H9 (cell line): ENCODE data around the gene USP36. TPM values are rescaled to one million over a fixed set of nuclear protein-coding genes. Genes with fewer than 3 reads are reported as not detected.

Source experiments
- DNase-seq: peaks from one replicate; pipeline ENCODE4 v3.0.0-alpha.2; 2017
- H2AFZ ChIP-seq: one replicate; pipeline ENCODE4 v1.6.1; 2013; ENCODE audit warnings: mild to moderate bottlenecking, low read length, control low read depth, moderate library complexity
- H2AK5ac ChIP-seq: 2 replicates; pipeline ENCODE4 v1.6.1; 2013; ENCODE audit warnings: low read length, control low read depth, mixed read lengths; ENCODE audit not compliant: insufficient read length
- H2BK120ac ChIP-seq: one replicate; pipeline ENCODE4 v1.6.1; 2013; ENCODE audit warnings: low read depth, mild to moderate bottlenecking, low read length, control low read depth, inconsistent platforms; ENCODE audit not compliant: poor library complexity, severe bottlenecking
- H2BK12ac ChIP-seq: 2 replicates; pipeline ENCODE4 v1.6.1; 2013; ENCODE audit warnings: low read length, control low read depth, mixed read lengths, low read depth; ENCODE audit not compliant: insufficient read length
- H2BK15ac ChIP-seq: 2 replicates; pipeline ENCODE4 v1.6.1; 2013; ENCODE audit warnings: low read depth, low read length, control low read depth
- H2BK20ac ChIP-seq: one replicate; pipeline ENCODE4 v1.6.1; 2013; ENCODE audit warnings: low read depth, mild to moderate bottlenecking, low read length, control low read depth, inconsistent platforms; ENCODE audit not compliant: poor library complexity, severe bottlenecking
- H2BK5ac ChIP-seq: 2 replicates; pipeline ENCODE4 v1.6.1; 2013; ENCODE audit warnings: low read length, control low read depth, mixed read lengths; ENCODE audit not compliant: insufficient read length
- H3K14ac ChIP-seq: 2 replicates; pipeline ENCODE4 v1.6.1; 2013; ENCODE audit warnings: low read length, control low read depth; ENCODE audit not compliant: insufficient read depth
- H3K18ac ChIP-seq: 2 replicates; pipeline ENCODE4 v1.6.1; 2013; ENCODE audit warnings: low read depth, mild to moderate bottlenecking, mixed read lengths, low read length, control low read depth; ENCODE audit not compliant: insufficient read length
- H3K23ac ChIP-seq: 2 replicates; pipeline ENCODE4 v1.6.1; 2013; ENCODE audit warnings: low read length, control low read depth, mixed read lengths, low read depth; ENCODE audit not compliant: insufficient read length
- H3K23me2 ChIP-seq: 2 replicates; pipeline ENCODE4 v1.6.1; 2013; ENCODE audit warnings: low read depth, mild to moderate bottlenecking, mixed read lengths, low read length, control low read depth; ENCODE audit not compliant: insufficient read length, poor library complexity, severe bottlenecking
- H3K27ac ChIP-seq: 2 replicates; pipeline ENCODE4 v1.5.1; 2013; ENCODE audit warnings: low read length, control low read depth, mixed read lengths, low read depth; ENCODE audit not compliant: insufficient read length
- H3K27me3 ChIP-seq: 2 replicates; pipeline ENCODE4 v1.6.1; 2013; ENCODE audit warnings: low read length, control low read depth, inconsistent platforms; ENCODE audit not compliant: insufficient read depth
- H3K4ac ChIP-seq: 2 replicates; pipeline ENCODE4 v1.6.1; 2013; ENCODE audit warnings: low read depth, mild to moderate bottlenecking, control low read depth, inconsistent platforms, low read length, moderate library complexity
- H3K4me1 ChIP-seq: 2 replicates; pipeline ENCODE4 v1.6.1; 2013; ENCODE audit warnings: low read length, control low read depth, inconsistent platforms; ENCODE audit not compliant: insufficient read depth
- H3K4me2 ChIP-seq: 2 replicates; pipeline ENCODE4 v1.6.1; 2013; ENCODE audit warnings: low read length, control low read depth, mixed read lengths; ENCODE audit not compliant: insufficient read length, insufficient read depth
- H3K56ac ChIP-seq: 2 replicates; pipeline ENCODE4 v1.6.1; 2013; ENCODE audit warnings: low read depth, mild to moderate bottlenecking, mixed read lengths, low read length, control low read depth; ENCODE audit not compliant: insufficient read length
- H3K79me1 ChIP-seq: 2 replicates; pipeline ENCODE4 v1.6.1; 2013; ENCODE audit warnings: low read depth, mild to moderate bottlenecking, moderate library complexity, low read length, control low read depth, inconsistent platforms; ENCODE audit not compliant: insufficient read depth, poor library complexity, severe bottlenecking
- H3K79me2 ChIP-seq: 2 replicates; pipeline ENCODE4 v1.6.1; 2013; ENCODE audit warnings: low read length, control low read depth, inconsistent platforms; ENCODE audit not compliant: insufficient read depth
- H3K9ac ChIP-seq: 2 replicates; pipeline ENCODE4 v1.6.1; 2013; ENCODE audit warnings: low read length, control low read depth, mixed read lengths; ENCODE audit not compliant: insufficient read length; ENCODE audit errors: extremely low read depth
- H3K9me3 ChIP-seq: one replicate; pipeline ENCODE4 v1.6.1; 2013; ENCODE audit warnings: low read depth, low read length, inconsistent platforms; ENCODE audit not compliant: control insufficient read depth
- H3T11ph ChIP-seq: one replicate; pipeline ENCODE4 v1.6.1; 2013; ENCODE audit warnings: mild to moderate bottlenecking, low read length, control low read depth, inconsistent platforms
- H4K20me1 ChIP-seq: one replicate; pipeline ENCODE4 v1.6.1; 2013; ENCODE audit not compliant: control insufficient read depth, insufficient read length, insufficient read depth
- H4K5ac ChIP-seq: 2 replicates; pipeline ENCODE4 v1.6.1; 2013; ENCODE audit warnings: low read depth, mild to moderate bottlenecking, mixed read lengths, low read length, control low read depth; ENCODE audit not compliant: insufficient read length
- H4K8ac ChIP-seq: replicated peaks from 2 replicates; pipeline ENCODE4 v1.6.1; 2013; ENCODE audit warnings: low read length, control low read depth, mixed read lengths, low read depth; ENCODE audit not compliant: insufficient read length
- H4K91ac ChIP-seq: 2 replicates; pipeline ENCODE4 v1.6.1; 2013; ENCODE audit warnings: low read depth, mild to moderate bottlenecking, moderate library complexity, mixed read lengths, low read length, control low read depth; ENCODE audit not compliant: insufficient read length
- H3K27ac Mint-ChIP-seq, 3 experiments: 2 replicates in 2 of 3; 3 replicates in 1 of 3; pipeline ENCODE4 v1.8.0; 2020 to 2021; ENCODE audit warnings: mixed read lengths in 3 of 3, mild to moderate bottlenecking in 1 of 3, moderate library complexity in 1 of 3
- H3K27me3 Mint-ChIP-seq: 2 replicates; pipeline ENCODE4 v1.8.0; 2021; ENCODE audit warnings: low read depth, mild to moderate bottlenecking, moderate library complexity, mixed read lengths
- H3K36me3 Mint-ChIP-seq, 3 experiments: 2 replicates in 2 of 3; 3 replicates in 1 of 3; pipeline ENCODE4 v1.8.0; 2020 to 2021; ENCODE audit warnings: low read depth in 3 of 3, mixed read lengths in 3 of 3; ENCODE audit not compliant: insufficient read depth in 1 of 3
- H3K4me1 Mint-ChIP-seq, 2 experiments: 2 replicates each; pipeline ENCODE4 v1.8.0; 2020; ENCODE audit warnings: mixed read lengths in 2 of 2
- H3K4me3 Mint-ChIP-seq, 2 experiments: 2 replicates in 1 of 2; 3 replicates in 1 of 2; pipeline ENCODE4 v1.8.0; 2020 to 2021; ENCODE audit warnings: mild to moderate bottlenecking in 2 of 2, mixed read lengths in 2 of 2, moderate library complexity in 1 of 2
- H3K9me3 Mint-ChIP-seq, 2 experiments: 2 replicates in 1 of 2; 3 replicates in 1 of 2; pipeline ENCODE4 v1.8.0; 2020; ENCODE audit warnings: mild to moderate bottlenecking in 2 of 2, mixed read lengths in 2 of 2, moderate library complexity in 1 of 2
- WGBS: extraction: QIAGEN DNeasy Blood & Tissue Kit; methylation state at CpG from one replicate; pipeline ENCODE4 v1.1.7; 2013; ENCODE audit warnings: missing lambda C conversion rate, low lambda C conversion rate, mixed read lengths; ENCODE audit not compliant: insufficient read length; ENCODE audit errors: extremely low coverage; 5-methylcytosine and 5-hydroxymethylcytosine counted together
- total RNA-seq: library from RNA; stranded (reverse); gene quantifications from 2 replicates; pipeline ENCODE4 v1.2.1, GENCODE V29; 2021
- TF ChIP-seq, protein P1 (sequence below): fragments of 200-600 bp; sonication (generic); conservative IDR thresholded peaks from 3 replicates; pipeline ENCODE4 v1.8.0; 2021; ENCODE audit warnings: antibody characterized with exemption, mild to moderate bottlenecking

USP36 gene
- total RNA-seq, 1 experiment from 2014 or later, result 106 TPM

DNA sequence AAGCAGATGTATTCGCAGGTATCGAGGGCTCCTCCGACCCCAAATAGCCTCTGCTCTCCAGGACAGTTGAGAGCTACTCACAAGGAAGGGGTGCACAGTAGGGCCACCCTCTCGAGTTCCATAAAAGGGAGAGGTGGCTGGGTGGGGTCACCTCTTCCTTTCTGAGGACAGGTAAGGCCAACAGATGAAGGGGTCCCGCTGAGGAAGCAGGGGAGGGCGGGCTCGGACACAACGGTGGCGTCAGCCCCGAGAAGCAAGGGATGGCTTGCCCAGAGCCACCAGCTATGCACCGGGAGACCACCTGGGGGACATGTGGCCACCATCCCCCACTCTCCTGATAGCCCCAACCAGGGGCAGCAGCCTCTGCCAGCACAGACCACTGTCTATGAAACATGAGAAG lies 43.4 kb downstream of the USP36 start:
- no peak overlapping the region for H3K23ac ChIP-seq
- H3K56ac ChIP-seq, result no peak overlapping the region
- H2BK120ac ChIP-seq, result no peak overlapping the region
- no peak overlapping the region for H2BK20ac ChIP-seq
- no peak overlapping the region for H3K4me2 ChIP-seq
- no peaks in the 10 kb centered on the region for H3K9me3 ChIP-seq
- no peak overlapping the region for H3T11ph ChIP-seq
- H3K23me2 ChIP-seq, result no peaks in the 10 kb centered on the region
- H3K79me1 ChIP-seq, result no peaks in the 10 kb centered on the region
- no peaks in the 10 kb centered on the region for H3K79me2 ChIP-seq
- no peak overlapping the region; a peak in 1 of 7 replicates for H3K27ac Mint-ChIP-seq
- H3K9ac ChIP-seq, result no peak overlapping the region
- no peak overlapping the region for H2AFZ ChIP-seq
- H3K27me3 Mint-ChIP-seq, result no peaks in the 10 kb centered on the region
- H3K27ac ChIP-seq, result no peak overlapping the region
- no peak overlapping the region for H3K14ac ChIP-seq
- no peaks in the 10 kb centered on the region for H3K4me1 ChIP-seq
- H4K5ac ChIP-seq, result no peak overlapping the region
- no peak overlapping the region for H2BK15ac ChIP-seq
- no peak overlapping the region for H2BK5ac ChIP-seq
- no peak overlapping the region for H3K4ac ChIP-seq
- no peak overlapping the region for H2AK5ac ChIP-seq
- H4K20me1 ChIP-seq, result no peaks in the 10 kb centered on the region
- WGBS, result no CpG with 5 or more reads among the region's 11 CpGs
- no peak overlapping the region for H3K18ac ChIP-seq
- H3K4me1 Mint-ChIP-seq, result peaks cover 0 to 2% of the 10 kb centered on the region in 2 experiments; a peak in 1 of 4 replicates
- no peak overlapping the region for H2BK12ac ChIP-seq
- TF ChIP-seq, protein P1, sequence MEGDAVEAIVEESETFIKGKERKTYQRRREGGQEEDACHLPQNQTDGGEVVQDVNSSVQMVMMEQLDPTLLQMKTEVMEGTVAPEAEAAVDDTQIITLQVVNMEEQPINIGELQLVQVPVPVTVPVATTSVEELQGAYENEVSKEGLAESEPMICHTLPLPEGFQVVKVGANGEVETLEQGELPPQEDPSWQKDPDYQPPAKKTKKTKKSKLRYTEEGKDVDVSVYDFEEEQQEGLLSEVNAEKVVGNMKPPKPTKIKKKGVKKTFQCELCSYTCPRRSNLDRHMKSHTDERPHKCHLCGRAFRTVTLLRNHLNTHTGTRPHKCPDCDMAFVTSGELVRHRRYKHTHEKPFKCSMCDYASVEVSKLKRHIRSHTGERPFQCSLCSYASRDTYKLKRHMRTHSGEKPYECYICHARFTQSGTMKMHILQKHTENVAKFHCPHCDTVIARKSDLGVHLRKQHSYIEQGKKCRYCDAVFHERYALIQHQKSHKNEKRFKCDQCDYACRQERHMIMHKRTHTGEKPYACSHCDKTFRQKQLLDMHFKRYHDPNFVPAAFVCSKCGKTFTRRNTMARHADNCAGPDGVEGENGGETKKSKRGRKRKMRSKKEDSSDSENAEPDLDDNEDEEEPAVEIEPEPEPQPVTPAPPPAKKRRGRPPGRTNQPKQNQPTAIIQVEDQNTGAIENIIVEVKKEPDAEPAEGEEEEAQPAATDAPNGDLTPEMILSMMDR, result no peak
- H3K36me3 Mint-ChIP-seq, result peaks cover 41 to 85% (median 77%) of the 10 kb centered on the region in 3 experiments
- no peak overlapping the region for H3K4me3 Mint-ChIP-seq
- H4K8ac ChIP-seq, result no peak overlapping the region
- no peak overlapping the region for H4K91ac ChIP-seq
- no peak for DNase-seq
- no peaks in the 10 kb centered on the region for H3K27me3 ChIP-seq
- no peaks in the 10 kb centered on the region for H3K9me3 Mint-ChIP-seq
